GM19025 (cell line): Measurements from ENCODE around the gene NSUN4.
A peak's percentile ranks its signal among the peaks of the same experiment; 100 is the strongest.
"Not testable (repeated sequence)": the region's sequence is repeated elsewhere in the genome, so short reads cannot be mapped to it uniquely, and the experiment has no call there.

Source experiments
- ATAC-seq: cut with Tn5 transposase; IDR thresholded peaks from one replicate; pipeline ENCODE4 v1.9.1; 2021; ENCODE audit warnings: mild to moderate bottlenecking, low read depth, moderate library complexity; ENCODE audit not compliant: unreplicated experiment

NSUN4 gene

DNA sequence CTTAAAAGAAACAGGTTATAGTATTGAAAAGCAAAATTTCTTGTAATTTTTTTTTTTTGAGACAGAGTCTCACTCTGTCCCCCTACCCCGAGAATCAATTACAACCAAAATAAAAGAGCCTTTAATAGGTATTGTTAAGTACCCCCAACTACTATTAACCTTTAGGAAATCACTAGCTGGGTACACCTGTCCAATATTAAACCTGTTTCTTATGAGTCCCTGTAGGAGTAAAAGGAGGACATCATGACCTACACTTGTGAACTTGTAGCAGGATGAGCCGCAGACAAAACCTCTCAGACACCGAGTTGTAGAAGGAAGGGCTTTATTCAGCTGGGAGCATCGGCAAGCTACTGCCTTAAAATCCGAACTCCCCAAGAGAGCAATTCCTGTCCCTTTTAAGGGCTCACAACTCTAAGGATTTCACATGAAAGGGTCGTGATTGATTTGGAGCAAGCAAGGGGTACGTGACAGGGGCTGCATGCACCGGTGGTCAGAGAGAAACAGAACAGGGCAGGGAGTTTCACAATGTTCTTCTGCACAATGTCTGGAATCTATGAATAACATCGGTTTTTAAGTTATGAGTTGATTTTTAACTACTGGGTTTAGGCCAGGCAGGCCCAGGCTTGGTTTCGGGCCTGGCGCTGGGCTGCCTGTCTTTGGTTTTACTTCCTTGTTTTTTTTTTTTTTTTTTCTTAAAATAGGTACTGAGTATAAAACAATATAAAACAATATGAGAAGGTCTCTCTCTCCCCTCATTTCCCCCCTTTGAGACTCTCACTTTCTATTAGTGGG is 15.1 kb upstream of the NSUN4 start:
- not testable (repeated sequence) for ATAC-seq

DNA sequence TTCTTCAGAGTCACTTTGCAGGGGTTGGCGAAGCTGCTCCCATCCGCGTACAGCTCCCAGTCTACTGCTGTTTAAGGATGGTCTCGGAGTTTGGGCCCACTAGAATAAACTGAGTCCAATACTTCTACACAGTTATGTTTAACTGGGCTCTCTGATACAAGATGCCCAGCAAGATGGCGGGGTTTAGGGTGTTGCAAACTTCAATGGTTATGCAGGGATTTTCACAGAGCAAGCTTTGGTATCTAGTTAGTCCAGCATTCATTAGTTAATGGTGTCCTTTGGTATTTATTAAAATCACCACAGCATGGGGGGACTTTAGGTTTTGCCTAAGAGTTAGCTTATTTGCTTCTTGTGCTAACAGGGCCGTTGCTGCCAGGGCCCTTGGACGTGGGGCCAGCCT is 12.4 kb upstream of the NSUN4 start:
- not testable (repeated sequence) for ATAC-seq

DNA sequence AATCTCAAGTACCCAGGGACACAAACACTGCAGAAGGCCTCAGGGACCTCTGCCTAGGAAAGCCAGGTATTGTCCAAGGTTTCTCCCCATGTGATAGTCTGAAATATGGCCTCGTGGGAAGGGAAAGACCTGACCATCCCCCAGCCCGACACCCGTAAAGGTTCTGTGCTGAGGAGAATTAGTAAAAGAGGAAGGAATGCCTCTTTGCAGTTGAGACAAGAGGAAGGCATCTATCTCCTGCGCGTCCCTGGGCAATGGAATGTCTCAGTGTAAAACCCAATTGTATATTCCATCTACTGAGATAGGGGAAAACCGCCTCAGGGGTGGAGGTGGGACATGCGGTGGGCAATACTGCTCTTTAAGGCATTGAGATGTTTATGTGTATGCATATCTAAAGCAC is 10.8 kb upstream of the NSUN4 start:
- ATAC-seq, result not testable (repeated sequence)

DNA sequence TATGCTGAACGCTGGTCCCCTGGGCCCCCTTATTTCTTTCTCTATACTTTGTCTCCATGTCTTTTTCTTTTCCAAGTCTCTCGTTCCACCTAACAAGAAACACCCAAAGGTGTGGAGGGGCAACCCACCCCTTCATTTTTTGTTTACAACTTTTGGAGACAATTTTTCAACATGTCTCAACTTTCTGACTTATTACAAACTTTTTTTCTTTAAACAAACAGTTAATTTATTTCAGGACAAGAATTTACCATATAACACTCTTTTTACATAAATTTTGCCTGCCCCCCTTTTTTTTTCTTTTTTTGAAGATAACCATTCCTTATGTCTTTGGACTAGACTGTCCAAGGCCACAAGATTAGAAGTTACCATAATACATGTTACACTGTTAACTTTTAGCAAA is 10.2 kb upstream of the NSUN4 start:
- not testable (repeated sequence) for ATAC-seq

DNA sequence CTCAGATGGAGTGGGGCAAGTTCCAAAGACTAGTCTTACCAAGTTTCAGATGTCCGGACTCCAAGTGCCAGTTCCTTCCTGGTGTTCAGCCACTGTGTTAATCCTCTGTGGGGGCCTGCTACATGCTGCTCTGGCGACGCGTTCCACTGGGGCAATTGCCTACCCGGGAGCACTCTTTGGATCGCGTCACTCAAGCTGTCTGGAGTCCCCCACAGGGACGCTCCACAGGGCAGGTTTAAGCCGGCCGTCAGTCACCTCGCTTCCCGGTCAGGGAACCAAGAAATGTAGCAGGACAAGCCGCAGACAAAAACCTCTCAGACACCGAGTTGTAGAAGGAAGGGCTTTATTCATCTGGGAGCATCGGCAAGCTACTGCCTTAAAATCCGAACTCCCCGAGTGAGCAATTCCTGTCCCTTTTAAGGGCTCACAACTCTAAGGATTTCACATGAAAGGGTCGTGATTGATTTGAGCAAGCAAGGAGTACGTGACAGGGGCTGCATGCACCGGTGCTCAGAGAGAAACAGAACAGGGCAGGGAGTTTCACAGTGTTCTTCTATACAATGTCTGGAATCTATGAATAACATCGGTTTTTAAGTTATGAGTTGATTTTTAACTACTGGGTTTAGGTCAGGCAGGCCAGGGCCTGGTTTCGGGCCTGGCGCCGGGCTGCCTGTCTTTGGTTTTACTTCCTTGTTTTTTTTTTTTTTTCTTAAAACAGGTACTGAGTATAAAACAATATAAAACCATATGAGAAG is 8.6 kb upstream of the NSUN4 start:
- not testable (repeated sequence) for ATAC-seq

DNA sequence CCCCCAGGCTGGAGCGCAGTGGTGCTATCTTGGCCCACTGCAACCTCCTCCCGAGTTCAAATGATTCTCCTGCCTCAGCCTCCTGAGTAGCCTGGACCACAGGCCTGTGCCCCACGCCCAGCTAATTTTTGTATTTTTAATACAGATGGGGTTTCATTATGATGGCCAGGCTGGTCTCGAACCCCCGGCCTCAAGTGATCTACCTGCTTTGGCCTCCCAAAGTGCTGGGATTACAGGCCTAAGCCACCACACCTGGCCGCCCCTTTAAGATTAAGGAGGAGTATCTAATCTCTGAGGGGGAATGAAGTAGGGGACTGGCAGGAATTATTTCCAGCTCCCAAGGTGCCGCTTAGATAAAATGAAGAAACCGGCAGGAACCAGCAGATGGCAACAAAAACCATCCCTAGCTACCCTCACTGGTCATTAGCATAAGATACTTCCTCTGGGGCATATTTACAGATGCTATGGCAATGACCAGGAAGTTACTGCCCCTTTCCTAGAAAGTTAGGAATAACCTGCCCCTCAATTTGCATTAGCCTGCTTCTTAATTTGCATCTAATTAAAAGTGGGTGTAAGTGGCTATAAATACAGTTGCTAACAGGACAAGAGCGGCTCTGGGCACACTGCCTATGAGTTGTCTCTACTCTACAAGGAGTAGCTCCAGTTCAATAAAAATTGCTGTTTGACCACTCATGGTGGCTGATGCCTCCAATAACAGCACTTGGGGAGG is 7.1 kb upstream of the NSUN4 start:
- peak; percentile 36 for ATAC-seq

DNA sequence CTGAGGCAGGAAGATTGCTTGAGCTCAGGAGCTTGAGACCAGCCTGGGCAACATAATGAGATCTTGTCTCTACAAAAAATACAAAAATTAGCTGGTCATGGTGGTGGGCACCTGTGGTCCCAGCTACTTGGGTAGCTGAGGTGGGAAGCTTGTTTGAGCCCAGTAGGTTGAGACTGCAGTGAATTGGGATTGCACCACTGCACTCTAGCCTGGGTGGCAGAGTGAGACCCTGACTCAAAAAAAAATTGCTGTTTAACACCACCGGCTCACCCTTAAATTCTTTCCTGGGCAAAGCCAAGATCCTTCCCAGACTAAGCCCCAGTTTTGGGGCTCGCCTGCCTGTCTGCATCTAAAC is 6.6 kb upstream of the NSUN4 start:
- ATAC-seq, result no peak

DNA sequence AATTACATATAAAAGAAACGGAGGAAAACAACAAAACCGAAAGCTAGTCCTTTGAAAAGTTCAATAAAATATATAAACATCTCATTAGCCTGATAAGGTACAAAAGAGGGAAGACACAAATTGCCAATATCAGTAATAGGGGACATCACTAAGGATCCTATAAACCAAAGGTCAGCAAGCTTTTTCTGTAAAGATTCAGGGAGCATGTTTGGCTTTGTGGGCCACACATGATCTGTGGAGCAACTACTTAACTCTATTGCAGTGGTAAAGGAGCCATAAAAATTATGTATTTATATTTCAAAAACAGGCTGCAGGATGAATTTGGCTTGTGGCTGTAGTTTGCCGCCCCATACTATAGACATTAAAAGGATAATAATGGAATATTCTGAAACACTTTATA is 5.5 kb upstream of the NSUN4 start:
- no peak for ATAC-seq

DNA sequence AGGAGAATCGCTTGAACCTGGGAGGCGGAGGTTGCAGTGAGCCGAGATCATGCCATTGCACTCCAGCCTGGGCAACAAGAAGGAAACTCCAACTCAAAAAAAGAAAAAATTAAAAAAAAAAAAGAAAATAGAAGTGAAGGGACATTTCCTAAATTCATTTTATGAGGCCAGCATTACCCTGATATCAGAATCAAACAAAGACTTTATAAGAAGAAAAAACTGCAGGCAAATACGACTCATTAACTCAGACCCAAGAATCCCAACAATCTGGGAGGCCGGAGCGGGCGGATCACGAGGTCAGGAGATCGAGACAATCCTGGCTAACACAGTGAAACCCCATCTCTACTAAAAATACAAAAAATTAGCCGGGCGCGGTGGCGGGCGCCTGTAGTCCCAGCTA is 3.2 kb upstream of the NSUN4 start:
- ATAC-seq, result not testable (repeated sequence)

DNA sequence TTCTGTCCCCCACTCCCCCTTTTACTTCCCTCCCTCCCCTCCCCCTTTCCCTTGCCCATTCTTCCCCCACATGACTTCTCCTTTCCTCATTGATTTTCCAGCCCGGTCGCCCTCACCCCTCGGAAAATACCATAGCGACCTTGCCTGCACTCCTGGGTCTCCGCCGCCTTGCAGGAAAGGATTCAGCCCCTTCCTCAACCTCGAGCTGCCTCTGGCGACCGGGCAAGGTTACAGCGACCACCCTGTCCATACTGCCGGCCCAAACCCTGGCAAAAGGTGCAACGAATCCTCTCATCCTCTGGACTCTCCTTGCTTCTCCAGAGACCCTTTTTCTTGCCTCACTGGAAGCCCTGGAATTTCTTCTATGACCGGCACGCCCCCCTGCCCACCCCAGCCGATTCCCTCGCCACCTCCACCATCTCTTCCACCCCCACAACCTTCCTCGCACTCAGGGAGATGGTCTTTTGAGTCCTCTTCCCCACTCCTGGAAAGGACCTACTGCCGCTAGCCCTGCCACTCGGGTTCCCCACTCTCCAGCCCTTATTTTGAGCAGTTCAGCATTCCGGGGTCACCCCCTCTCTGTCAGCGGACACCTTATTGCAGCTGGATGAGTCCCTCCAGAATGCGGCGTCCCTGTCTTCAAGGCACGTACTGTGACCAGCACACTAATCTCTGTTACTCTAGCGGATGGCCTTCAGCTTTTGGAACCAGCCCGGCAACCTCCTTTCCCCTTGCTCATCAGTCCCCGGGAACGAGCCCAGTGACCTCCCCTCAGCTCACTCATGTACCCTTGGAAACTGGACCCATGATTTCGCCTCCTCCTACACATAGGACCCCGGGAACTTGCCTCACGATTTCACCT is 846 bp downstream of the NSUN4 start:
- no peak for ATAC-seq

DNA sequence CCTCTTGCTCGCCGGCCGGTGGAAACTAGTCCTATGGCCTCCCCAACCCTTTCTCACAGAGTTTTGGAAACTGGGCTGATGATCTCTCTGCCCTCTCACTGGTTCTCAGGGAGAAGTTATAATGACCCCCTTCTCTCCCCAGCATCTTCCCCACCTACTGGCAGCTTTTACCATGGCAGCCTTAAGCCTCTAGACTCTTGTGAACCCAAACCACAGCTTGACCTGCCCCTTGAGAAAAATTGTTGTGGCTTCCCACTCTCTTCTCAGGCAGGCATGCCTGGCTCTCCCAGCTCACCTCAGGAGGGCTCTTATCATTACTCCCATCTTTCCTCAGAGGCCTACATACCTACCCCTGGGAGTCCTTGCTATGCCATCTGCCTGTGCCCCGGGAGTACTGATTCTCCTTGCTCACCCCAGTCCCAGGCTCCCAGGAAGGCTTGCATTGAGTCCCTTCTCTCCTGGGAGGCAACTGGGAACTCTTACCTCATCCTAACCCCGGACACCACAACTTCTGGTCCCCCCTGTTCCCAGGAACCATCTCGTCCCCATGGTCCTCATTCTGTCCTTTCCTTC is 1.6 kb downstream of the NSUN4 start:
- no peak for ATAC-seq

DNA sequence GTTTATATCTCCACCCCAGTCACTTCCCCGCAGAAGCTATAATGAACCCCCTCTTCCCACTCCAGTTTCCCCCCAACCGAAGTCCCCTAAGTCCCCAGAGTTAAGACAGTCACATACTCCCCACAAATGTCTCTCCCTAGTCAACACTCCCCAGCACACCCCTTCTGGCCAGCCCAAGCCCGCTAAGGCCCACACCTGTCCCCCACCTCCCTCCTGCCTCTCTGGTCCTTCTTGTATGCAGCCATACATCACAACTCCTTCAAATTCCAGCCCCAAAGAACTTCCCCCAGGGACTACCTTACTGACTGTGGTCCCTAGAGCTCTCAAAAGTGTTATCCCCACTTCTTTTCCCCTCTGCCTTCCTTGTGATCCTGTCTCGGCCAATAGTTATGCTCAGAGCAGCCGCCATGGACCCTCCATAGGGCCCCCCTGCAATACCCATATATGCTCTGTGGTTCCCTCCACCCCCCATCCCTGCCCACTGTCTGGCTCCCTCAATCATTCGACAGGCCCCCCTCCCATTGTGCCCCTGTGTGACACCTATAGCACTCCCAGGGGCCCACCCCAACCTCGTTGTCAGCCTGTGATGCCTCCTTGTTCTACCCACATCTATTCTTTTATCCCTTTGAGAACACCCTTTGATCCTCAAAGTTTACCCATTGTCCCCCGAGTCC is 2.2 kb downstream of the NSUN4 start:
- no peak for ATAC-seq

DNA sequence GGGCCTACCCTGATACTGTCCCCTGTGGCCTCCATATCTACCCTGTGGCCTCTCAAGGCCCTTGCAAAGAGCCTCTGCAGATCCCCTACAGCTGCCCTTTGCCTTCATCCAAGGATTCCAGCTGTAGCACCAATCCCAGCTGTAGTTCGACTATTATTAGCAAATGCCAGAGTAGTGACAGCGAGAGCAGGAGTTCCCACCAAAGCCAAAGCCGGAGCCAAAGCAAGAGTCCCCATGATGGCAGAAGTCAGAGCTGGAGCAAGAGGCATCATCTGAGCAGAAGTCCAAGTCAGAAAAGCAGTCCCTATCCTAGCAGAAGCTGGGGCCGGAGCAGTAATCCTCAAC is 2.7 kb downstream of the NSUN4 start:
- ATAC-seq, result no peak

DNA sequence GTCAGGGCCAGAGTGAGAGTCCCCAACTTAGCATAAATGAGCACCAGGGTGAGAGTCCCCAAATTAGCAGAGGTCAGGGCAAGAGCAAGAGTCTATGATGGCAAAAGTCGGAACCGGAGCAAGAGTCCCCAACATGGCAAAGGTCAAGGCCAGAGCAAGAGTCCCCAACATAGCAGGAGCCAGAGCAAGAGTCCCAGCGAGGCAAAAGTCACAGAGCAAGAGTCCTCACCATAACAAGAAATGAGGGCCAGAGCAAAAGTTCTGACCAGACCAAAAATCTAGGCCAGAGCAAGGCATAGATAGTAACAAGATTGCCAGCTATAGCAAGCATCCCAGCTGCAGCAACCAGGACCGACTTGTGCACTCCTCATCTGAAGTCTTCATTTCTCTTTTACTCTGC is 3.1 kb downstream of the NSUN4 start:
- no peak for ATAC-seq

DNA sequence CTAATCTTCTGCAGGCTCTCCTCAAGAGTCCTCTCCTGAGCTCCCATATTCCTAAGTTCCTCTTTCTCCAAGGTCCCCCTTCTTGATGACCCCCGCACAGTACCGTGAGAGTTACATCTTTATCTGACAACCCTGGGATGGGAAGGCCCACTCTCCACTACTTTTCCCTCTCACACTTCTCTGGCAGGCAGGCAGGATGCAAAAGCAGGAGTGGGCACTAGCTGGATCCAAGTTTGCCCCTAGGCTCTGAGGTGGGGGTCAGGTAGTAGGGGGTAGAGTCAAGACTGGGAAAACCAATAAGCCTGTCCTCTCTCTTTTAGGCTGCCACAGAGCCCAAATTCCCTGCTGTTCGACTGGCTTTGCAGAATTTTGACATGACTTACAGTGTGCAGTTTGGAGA is 3.9 kb downstream of the NSUN4 start:
- no peak for ATAC-seq

DNA sequence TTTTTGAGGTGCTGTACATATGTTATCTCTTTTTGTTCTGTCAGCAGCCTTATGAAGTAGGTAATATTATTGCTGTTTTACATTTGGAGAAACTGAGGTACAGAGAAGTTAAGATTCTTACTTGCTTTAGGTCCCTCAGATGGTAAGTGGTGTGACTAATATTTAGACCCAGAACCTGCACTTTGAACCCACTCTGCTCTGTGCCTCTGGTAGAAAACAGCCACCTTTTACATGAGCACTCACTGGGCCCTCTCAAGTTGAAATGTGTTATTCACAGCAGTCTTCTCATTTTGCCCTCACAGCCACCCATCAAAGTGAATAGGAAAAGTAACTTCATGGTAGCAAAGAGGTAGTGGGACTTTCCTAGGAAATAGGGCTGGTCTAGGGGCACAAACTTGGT is 4.7 kb downstream of the NSUN4 start:
- no peak for ATAC-seq

DNA sequence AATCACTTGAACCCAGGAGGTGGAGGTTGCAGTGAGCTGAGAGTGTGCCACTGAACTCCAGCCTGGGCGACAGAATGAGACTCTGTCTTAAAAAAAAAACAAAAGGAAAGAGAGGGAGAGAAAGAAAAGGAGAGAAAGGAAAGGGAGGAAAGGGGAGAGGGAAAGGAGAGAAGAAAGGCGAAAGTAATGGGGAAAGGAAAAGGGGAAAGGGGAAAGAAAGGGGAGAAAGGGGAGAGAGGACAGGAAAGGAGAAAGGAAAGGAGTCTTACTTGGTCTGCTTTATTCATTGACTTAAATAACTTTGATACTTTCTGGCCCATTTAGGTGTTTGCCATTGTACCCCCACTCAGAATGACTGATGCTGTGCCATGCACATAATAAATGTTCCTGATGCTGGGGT is 11.8 kb downstream of the NSUN4 start:
- no peak for ATAC-seq

DNA sequence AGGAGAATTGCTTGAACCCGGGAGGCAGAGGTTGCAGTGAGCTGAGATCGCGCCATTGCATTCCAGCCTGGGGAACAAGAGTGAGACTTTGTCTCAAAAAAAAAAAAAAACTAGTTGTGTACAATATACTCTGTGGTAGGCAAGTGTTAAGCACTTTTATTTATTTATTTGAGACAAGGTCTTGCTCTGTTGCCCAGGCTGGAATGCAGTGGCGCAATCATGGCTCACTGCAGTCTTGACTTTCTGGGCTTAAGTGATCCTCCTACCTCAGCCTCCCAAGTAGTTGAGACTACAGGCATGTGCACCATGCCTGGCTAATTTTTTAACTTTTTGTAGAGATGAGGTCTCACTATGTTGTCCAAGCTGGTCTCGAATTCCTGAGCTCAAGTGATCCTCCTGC is 15.3 kb downstream of the NSUN4 start:
- ATAC-seq, result not testable (repeated sequence)

DNA sequence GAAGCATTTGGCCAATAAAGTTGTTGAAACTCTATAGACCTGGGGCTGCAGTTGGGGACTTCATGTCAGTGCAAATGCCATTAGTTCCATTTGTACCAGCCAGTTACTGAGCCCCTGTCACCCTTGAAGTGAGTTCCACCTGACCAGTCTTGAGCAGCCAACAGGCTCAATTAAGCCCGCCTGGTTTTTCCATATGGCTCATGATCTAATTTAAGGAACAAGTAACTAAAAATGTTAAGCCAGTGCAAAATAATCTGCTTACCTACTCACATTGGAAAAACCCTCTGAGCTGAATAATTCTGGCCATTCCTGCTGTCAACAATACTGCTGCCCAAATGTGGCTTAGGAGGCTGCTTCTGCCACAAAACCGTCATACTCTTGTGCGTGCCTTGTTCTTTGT is 21.6 kb downstream of the NSUN4 start:
- ATAC-seq, result no peak

DNA sequence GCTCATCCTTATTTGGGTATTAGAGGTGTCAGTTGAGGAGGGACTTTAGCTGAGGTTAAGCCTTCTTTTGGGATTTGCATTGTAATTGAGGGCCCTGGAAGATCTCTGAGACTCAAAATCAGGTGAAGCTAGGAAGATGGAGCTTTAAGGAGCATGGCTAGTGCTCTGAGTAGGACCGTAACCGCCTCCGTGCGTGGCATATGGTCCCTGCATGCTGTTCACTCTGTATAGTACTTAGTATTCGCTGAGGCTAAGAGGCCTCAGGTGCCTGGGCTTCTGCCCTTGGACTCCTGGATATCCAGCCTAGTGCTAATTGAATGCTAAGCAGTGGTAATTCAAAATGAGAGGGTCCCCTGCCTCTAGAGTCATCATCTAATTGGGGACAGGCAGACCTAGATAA is 22.5 kb downstream of the NSUN4 start:
- no peak for ATAC-seq
